Posterior cingulate gyrus (tissue), 11 donors: ENCODE data around the gene CAMK1D.

Experiments
- DNase-seq, 10 donors: peaks; one replicate each; pipeline versions ENCODE4 v3.0.0 to v3.0.0-alpha.2; 2020 to 2021; ENCODE audit warnings: mixed read lengths in 3 of 10
- intact Hi-C: fragments of 100-400 bp; cut with DNase I; formaldehyde crosslinking; loops from one replicate; pipeline ENCODE4 v1.15.1; 2023

CAMK1D gene

GRCh38 chr10:12568391-12569009, 219.2 kb downstream of the CAMK1D start:
- intact Hi-C loops = no loop called here
- no peak for DNase-seq

GRCh38 chr10:12572281-12572680, 222.9 kb downstream of the CAMK1D start:
- no peak for DNase-seq
- intact Hi-C loops = no loop called here

- intact Hi-C loops = no loop called here
- no peak for DNase-seq
Observed at GRCh38 chr10:12577610-12578009, 228.3 kb downstream of the CAMK1D start.

- intact Hi-C loops = no loop called here
- no peak for DNase-seq
Observed at GRCh38 chr10:12579954-12580858, 230.9 kb downstream of the CAMK1D start.

GRCh38 chr10:12583891-12584595, 234.7 kb downstream of the CAMK1D start:
- no peak for DNase-seq
- intact Hi-C loops = no loop called here

- intact Hi-C loops = no loop called here
- DNase-seq = no peak
Observed at GRCh38 chr10:12586741-12587140, 237.4 kb downstream of the CAMK1D start.

- no peak for DNase-seq
- intact Hi-C loops = no loop called here
Observed at GRCh38 chr10:12587451-12587888, 238.1 kb downstream of the CAMK1D start.

- no peak for DNase-seq
- intact Hi-C loops = no loop called here
Observed at GRCh38 chr10:12588091-12588860, 238.9 kb downstream of the CAMK1D start.

GRCh38 chr10:12589291-12589690, 239.9 kb downstream of the CAMK1D start:
- intact Hi-C loops = no loop called here
- peak in 1 of 10 donors; percentile 81 for DNase-seq

- intact Hi-C loops = no loop called here
- DNase-seq = no peak
Observed at GRCh38 chr10:12589791-12590190, 240.4 kb downstream of the CAMK1D start.

- DNase-seq = no peak
- intact Hi-C loops = no loop called here
Observed at GRCh38 chr10:12590675-12591659, 241.6 kb downstream of the CAMK1D start.

GRCh38 chr10:12592967-12593366, 243.6 kb downstream of the CAMK1D start:
- DNase-seq = no peak
- intact Hi-C loops = no loop called here

- no peak for DNase-seq
Observed at GRCh38 chr10:12594448-12594944, 245.1 kb downstream of the CAMK1D start.

GRCh38 chr10:12595936-12596576, 246.7 kb downstream of the CAMK1D start:
- DNase-seq = no peak
- intact Hi-C loops = no loop called here

More at GRCh38 chr10:12594448-12594944, 245.1 kb downstream of the CAMK1D start:
- intact Hi-C loops = no loop called here

GRCh38 chr10:12597176-12597575, 247.8 kb downstream of the CAMK1D start:
- intact Hi-C loops = no loop called here
- DNase-seq = no peak

- intact Hi-C loops = no loop called here
- no peak for DNase-seq
Observed at GRCh38 chr10:12597788-12598765, 248.7 kb downstream of the CAMK1D start.

- DNase-seq = no peak
- intact Hi-C loops = loop anchor here (10.0 kb wide), 1 partner anchor 256 kb away; the partner anchor contains the start of gene CAMK1D
Observed at GRCh38 chr10:12600652-12601051, 251.3 kb downstream of the CAMK1D start.
